Measurements from ENCODE around the gene USP14. TPM values are rescaled to one million over a fixed set of nuclear protein-coding genes. Genes with fewer than 3 reads are reported as not detected.

USP14 gene
- total RNA-seq, 1 experiment from 2014 or later, result 56.1 TPM

DNA sequence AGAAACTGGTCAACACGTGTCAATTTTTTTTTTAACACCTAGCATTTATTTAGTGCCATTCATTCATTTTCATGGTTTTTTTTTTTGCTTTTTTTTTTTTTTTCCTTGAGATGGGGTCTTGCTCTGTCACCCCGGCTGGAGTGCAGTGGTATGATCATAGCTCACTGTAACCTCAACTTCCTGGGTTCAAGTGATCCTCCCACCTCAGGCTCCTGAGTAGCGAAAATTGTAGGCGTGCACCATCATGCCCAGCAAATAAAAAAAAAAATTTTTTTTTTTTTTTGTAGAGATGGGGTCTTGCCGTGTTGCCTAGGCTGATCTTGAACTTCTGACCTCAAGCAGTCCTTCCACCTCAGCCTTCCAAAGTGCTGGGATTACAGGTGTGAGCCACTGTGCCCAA is 21.1 kb downstream of the USP14 start:
- Histone ChIP-seq H3K79me2 (ENCODE audit: insufficient read depth, low read length) (peaks cover 84% of the 10 kb centered on the region), H3K9ac (ENCODE audit: low read length) (no peak overlapping the region), H3K4me1 (ENCODE audit: control insufficient read depth in 1 of 2, insufficient read depth in 2 of 2, low read length in 2 of 2) (no peaks in the 10 kb centered on the region), H2AFZ (ENCODE audit: low read depth, low read length, poor library complexity, severe bottlenecking) (no peak overlapping the region), H3K9me3 (ENCODE audit: control insufficient read depth in 1 of 2, insufficient read depth in 1 of 2, low read depth in 1 of 2, low read length in 2 of 2) (no peaks in the 10 kb centered on the region), H3K36me3 (ENCODE audit: control insufficient read depth in 1 of 2, insufficient read depth in 2 of 2, low read length in 2 of 2) (peaks cover 0 to 3% of the 10 kb centered on the region in 2 experiments; a peak in 3 of 4 replicates), H3K9me2 (ENCODE audit: insufficient read depth) (no peaks in the 10 kb centered on the region), H3K4me2 (ENCODE audit: low read length) (no peak overlapping the region), H3K27me3 (ENCODE audit: insufficient read depth, low read length) (no peaks in the 10 kb centered on the region), H3K27ac (ENCODE audit: low read depth, low read length) (no peak overlapping the region), H3K4me3 (replicated peaks in 1 of 2; ENCODE audit: low read depth in 1 of 2, low read length in 2 of 2) (no peak overlapping the region), H4K20me1 (ENCODE audit: insufficient read depth) (no peaks in the 10 kb centered on the region)
- ChIA-PET CTCF (no interaction called here), RAD21 (ENCODE audit: low non-redundant PET in 1 of 2, low total read pairs in 2 of 2, uncharacterized antibody in 2 of 2, unreplicated experiment in 2 of 2) (no interaction called here), POLR2A (interaction anchor here (0.6 kb wide), 1 partner anchor 21 kb away, joined by 3 read pairs; the partner anchor contains the start of gene USP14)
- no peak for TF ChIP-seq REST (IDR thresholded peaks at IDR 0.05; ENCODE audit: low read depth)
- TF ChIP-seq ZFX (IDR thresholded peaks at IDR 0.05), result no peak
- no peak for TF ChIP-seq ZBTB33 (IDR thresholded peaks at IDR 0.05; ENCODE audit: extremely low read depth, insufficient replicate concordance, low read length)
- TF ChIP-seq, protein P1, sequence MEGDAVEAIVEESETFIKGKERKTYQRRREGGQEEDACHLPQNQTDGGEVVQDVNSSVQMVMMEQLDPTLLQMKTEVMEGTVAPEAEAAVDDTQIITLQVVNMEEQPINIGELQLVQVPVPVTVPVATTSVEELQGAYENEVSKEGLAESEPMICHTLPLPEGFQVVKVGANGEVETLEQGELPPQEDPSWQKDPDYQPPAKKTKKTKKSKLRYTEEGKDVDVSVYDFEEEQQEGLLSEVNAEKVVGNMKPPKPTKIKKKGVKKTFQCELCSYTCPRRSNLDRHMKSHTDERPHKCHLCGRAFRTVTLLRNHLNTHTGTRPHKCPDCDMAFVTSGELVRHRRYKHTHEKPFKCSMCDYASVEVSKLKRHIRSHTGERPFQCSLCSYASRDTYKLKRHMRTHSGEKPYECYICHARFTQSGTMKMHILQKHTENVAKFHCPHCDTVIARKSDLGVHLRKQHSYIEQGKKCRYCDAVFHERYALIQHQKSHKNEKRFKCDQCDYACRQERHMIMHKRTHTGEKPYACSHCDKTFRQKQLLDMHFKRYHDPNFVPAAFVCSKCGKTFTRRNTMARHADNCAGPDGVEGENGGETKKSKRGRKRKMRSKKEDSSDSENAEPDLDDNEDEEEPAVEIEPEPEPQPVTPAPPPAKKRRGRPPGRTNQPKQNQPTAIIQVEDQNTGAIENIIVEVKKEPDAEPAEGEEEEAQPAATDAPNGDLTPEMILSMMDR (IDR thresholded peaks at IDR 0.05 in 2 of 3, conservative IDR thresholded peaks at IDR 0.05 in 1 of 3; ENCODE audit: borderline replicate concordance in 1 of 3, insufficient read depth in 1 of 3, low read depth in 2 of 3, low read length in 2 of 3), result no peak
- no peak for TF ChIP-seq SRF (IDR thresholded peaks at IDR 0.05; ENCODE audit: low read depth)
- no peak for TF ChIP-seq MAX (IDR thresholded peaks at IDR 0.05)
- no peak for TF ChIP-seq CBX3 (IDR thresholded peaks at IDR 0.05; ENCODE audit: low read depth)
- no peak for TF ChIP-seq POLR2AphosphoS5 (IDR thresholded peaks at IDR 0.05; ENCODE audit: low read depth, low read length)
- no peak for TF ChIP-seq EZH2phosphoT487 (IDR thresholded peaks at IDR 0.05; ENCODE audit: borderline replicate concordance)
- no peak for TF ChIP-seq EGR1 (IDR thresholded peaks at IDR 0.05; ENCODE audit: low read depth)
- TF ChIP-seq JUND (IDR thresholded peaks at IDR 0.05), result no peak
- no peak for TF ChIP-seq SP1 (IDR thresholded peaks at IDR 0.05; ENCODE audit: low read depth)
- DNase-seq (ENCODE audit: low read depth, low spot score) (no peak), ATAC-seq (no peak)
- intact Hi-C loops (cut with micrococcal nuclease), result no loop called here
- no TSS peak for BruUV-seq (replicated peaks)
